Naive thymus-derived CD8-positive, alpha-beta T cell (primary cell): ENCODE results near the gene PLXNA4. TPM values are rescaled to one million over a fixed set of nuclear protein-coding genes. Genes with fewer than 3 reads are reported as not detected.
A peak's percentile ranks its signal among the peaks of the same experiment; 100 is the strongest.

Source experiments
- ATAC-seq, 2 donors: fragments of 150-1000 bp; cut with Tn5 transposase in 1 of 2; sonication (Bioruptor Pico), chemical (Tn5 transposase) in 1 of 2; 1 replicate in 1 of 2; 2 replicates in 1 of 2; pipeline ENCODE4 v1.10.0; 2021; ENCODE audit warnings: mild to moderate bottlenecking in 2 of 2, moderate library complexity in 2 of 2
- POLR2A ChIA-PET: fragments of 350-600 bp; sonication (Branson Sonifier 250); formaldehyde crosslinking; loops from one replicate; lab custom pipeline; 2021; ENCODE audit warnings: antibody characterized with exemption; lab: Charles Lee
- DNase-seq, 10 donors: peaks; one replicate each; pipeline versions ENCODE4 v3.0.0 to v3.0.0-alpha.2; 2020 to 2022
- H3K27ac Mint-ChIP-seq, 10 donors: one replicate each; pipeline ENCODE4 v1.8.0; 2020 to 2022; ENCODE audit warnings: mild to moderate bottlenecking in 10 of 10, mixed read lengths in 10 of 10, moderate library complexity in 4 of 10, inconsistent platforms in 1 of 10
- H3K27me3 Mint-ChIP-seq, 5 donors: one replicate each; pipeline ENCODE4 v1.8.0; 2021 to 2022; ENCODE audit warnings: mixed read lengths in 5 of 5
- H3K36me3 Mint-ChIP-seq, 3 donors: one replicate each; pipeline ENCODE4 v1.8.0; 2020 to 2022; ENCODE audit warnings: mixed read lengths in 3 of 3, mild to moderate bottlenecking in 2 of 3, inconsistent platforms in 1 of 3
- H3K4me1 Mint-ChIP-seq, 4 donors: one replicate each; pipeline ENCODE4 v1.8.0; 2021 to 2022; ENCODE audit warnings: mixed read lengths in 4 of 4
- H3K4me3 Mint-ChIP-seq, 10 donors: one replicate each; pipeline ENCODE4 v1.8.0; 2020 to 2022; ENCODE audit warnings: mild to moderate bottlenecking in 10 of 10, mixed read lengths in 10 of 10, moderate library complexity in 6 of 10, inconsistent platforms in 1 of 10
- H3K9me3 Mint-ChIP-seq, 9 donors: one replicate each; pipeline ENCODE4 v1.8.0; 2020 to 2022; ENCODE audit warnings: mixed read lengths in 9 of 9, mild to moderate bottlenecking in 3 of 9, inconsistent platforms in 1 of 9, moderate library complexity in 1 of 9
- polyA plus RNA-seq, 3 donors: library from polyadenylated mRNA; unstranded; fragments of 300-500 nt; fragmentation: Illumina TruSeq; gene quantifications; one replicate each; pipeline ENCODE4 v1.2.3, GENCODE V29; 2021
- total RNA-seq, 8 experiments: library from RNA in 2 of 8; stranded (reverse) in 2 of 8; gene quantifications; one replicate each; pipeline ENCODE4 v1.2.3 and lab custom pipeline; 2021 to 2026

The PLXNA4 gene
- total and polyA plus RNA-seq, 5 experiments from 2014 or later = 0.05 to 1.2 (median 0.27) TPM

DNA sequence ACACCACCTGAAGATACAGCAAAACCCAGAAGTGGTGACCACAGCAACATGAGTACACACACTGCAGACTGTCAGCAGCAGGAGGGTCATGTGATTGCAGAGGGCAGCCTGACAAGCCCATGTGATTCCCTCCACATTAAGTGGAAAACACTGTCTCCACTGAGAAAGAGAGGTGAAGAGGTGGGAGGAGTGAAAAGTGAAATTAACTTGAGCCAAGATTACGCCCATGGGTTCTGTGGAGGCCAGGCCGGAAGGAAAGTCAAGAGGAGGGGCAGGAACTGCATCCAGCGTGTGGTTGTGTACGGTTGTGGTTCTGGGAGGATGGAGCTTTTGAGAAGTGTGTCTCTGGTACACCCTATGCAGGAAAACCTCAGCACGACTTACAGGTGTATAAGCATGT, 138.5 kb downstream of the PLXNA4 start:
- Mint-ChIP-seq H3K9me3 (peaks cover 0 to 7% (median 0%) of the 10 kb centered on the region in 9 donors), H3K27ac (peak overlapping the region in 9 of 10 donors; percentile 14 to 93 (median 83)), H3K27me3 (no peaks in the 10 kb centered on the region), H3K4me3 (peak overlapping the region; percentile 34 to 80 (median 70)), H3K36me3 (no peaks in the 10 kb centered on the region), H3K4me1 (peaks cover 46 to 89% (median 83%) of the 10 kb centered on the region in 4 donors)
- POLR2A ChIA-PET = interaction anchor here (0.7 to 3.0 kb wide), 3 partner anchors 8 to 15 kb away, joined by 3 to 15 read pairs (median 5); no protein-coding TSS in a partner anchor
- DNase-seq = peak in 4 of 10 donors; percentile 32 to 62 (median 46)
- ATAC-seq = peak; percentile 61 to 79

DNA sequence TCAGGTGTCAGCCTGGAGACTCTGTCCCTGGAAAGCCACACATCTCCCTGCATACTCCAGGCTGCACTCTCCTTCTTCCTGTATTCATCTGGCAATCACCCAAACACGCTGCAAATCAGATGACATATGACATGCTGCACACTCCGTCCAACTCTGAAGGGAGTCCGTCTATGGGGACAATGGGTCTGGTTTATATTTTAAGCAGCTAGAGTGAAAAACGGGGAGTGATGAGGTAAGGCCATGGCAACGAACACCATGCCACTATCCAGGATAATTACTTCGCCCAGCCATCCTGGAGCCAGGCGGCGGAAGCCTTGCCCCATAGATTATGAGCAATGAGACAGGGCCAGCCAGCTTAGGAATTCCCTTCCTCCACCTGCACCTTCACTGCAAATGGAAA, 140.1 kb downstream of the PLXNA4 start:
- POLR2A ChIA-PET = no interaction called here
- ATAC-seq = no peak
- peak overlapping the region in 8 of 10 donors; percentile 28 to 90 (median 68) for H3K4me3 Mint-ChIP-seq
- peaks cover 0 to 7% (median 0%) of the 10 kb centered on the region in 9 donors for H3K9me3 Mint-ChIP-seq
- H3K27ac Mint-ChIP-seq = peak overlapping the region in 9 of 10 donors; percentile 76 to 96 (median 88)
- no peak for DNase-seq
- no peaks in the 10 kb centered on the region for H3K36me3 Mint-ChIP-seq
- H3K4me1 Mint-ChIP-seq = peaks cover 52 to 94% (median 94%) of the 10 kb centered on the region in 4 donors
- H3K27me3 Mint-ChIP-seq = no peaks in the 10 kb centered on the region

DNA sequence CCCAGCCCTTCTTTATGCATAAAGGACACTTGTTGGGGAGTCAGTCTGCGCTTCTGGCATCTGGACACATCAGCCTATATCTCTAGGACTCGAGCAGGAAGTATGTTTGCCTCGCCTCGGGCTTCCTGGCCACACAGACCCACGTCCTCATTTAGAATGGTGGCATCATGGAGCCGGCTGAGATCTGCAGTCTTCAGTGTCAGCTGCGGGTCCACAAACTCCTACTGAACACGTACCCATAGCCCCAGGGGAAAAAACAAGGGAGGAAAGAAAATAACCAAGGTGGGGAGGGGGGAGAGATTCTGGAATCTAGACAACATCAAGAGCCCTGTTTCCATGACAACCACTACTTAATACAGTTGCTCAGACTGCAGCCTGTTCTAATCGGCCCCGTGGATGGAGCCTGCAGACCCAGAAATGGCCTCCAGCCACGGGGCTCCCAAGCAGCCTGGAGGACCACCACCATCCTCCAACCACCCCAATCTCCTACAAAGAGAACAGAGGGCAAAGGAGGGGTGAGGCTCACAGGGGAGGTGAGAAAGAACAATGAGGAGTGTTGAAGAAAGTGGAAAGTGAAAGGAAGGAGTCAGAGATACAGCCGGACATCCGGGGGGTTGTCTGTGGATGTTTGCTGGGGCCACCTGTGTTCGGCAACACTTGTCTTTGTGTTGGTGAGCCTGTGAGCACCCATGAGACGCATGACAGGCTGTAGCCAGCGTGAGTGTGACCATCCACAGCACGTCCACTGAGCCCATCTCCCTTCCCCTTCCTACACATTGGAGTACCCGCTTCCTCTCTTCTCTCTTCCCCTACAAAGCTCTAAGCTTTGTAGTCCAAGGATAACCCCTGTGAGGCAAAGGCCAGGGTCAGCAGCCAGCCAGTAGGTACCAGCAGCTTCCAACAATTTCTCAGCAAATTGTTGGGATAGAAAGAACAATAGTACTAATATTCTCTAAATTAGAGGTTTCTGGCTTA, 141.0 kb downstream of the PLXNA4 start:
- H3K4me3 Mint-ChIP-seq = peak overlapping the region; percentile 53 to 90 (median 72)
- peak overlapping the region; percentile 81 to 96 (median 90) for H3K27ac Mint-ChIP-seq
- H3K9me3 Mint-ChIP-seq = peaks cover 0 to 7% (median 0%) of the 10 kb centered on the region in 9 donors
- peaks cover 57 to 99% (median 98%) of the 10 kb centered on the region in 4 donors for H3K4me1 Mint-ChIP-seq
- DNase-seq = peak in 2 of 10 donors; percentile 35 to 39
- H3K27me3 Mint-ChIP-seq = no peaks in the 10 kb centered on the region
- POLR2A ChIA-PET = interaction anchor here (0.8 kb wide), 1 partner anchor 41 kb away, joined by 3 read pairs; no protein-coding TSS in a partner anchor
- H3K36me3 Mint-ChIP-seq = no peaks in the 10 kb centered on the region
- ATAC-seq = peak in 1 of 2 donors; percentile 25

DNA sequence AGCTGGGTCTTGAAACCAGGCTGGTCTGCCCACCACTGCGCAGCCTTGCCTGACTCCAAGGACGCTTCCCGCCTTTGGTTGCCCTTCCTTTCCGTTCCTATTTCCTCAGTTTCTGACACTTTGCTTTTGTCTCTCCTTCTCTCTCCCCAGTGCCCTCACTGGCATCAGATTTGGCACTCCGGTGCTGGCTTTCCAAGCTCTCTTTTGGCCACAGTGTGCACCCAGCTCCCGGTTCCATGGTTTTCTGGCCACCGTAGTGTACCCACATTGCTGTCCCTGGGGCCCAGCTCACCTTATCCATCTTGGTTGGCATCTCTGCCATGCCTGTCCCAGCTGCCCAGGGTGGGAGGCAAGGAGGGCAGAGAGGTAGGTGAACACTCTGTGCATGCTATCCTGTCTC, 142.2 kb downstream of the PLXNA4 start:
- Mint-ChIP-seq H3K4me1 (peaks cover 59 to 98% (median 95%) of the 10 kb centered on the region in 4 donors), H3K36me3 (no peaks in the 10 kb centered on the region), H3K27me3 (no peaks in the 10 kb centered on the region), H3K4me3 (peak overlapping the region in 9 of 10 donors; percentile 32 to 90 (median 69)), H3K27ac (peak overlapping the region in 9 of 10 donors; percentile 81 to 96 (median 89)), H3K9me3 (peaks cover 0 to 7% (median 0%) of the 10 kb centered on the region in 9 donors)
- DNase-seq = no peak
- no peak for ATAC-seq
- POLR2A ChIA-PET = no interaction called here

DNA sequence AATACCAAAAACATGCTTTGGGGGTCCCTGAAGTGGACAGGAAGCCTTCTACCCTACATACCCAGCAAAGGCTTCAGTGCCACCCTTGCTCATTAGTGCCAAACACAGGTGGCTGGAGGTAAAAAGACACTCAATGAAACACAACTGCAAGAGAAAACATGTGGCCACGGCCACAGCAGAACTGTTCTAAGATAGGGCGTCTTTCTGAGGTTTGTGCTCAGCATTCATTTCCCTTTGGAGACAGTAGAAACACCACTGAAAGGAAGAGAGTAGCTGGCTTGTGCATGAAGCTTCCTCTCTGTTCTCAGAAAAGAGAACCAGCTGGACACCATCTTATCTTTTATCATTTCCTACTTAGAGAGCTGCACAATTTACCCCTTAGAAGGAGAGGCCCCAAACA, 143.0 kb downstream of the PLXNA4 start:
- DNase-seq (peak in 1 of 10 donors; percentile 34), ATAC-seq (no peak)
- Mint-ChIP-seq H3K27ac (peak overlapping the region; percentile 42 to 96 (median 83)), H3K4me1 (peaks cover 62 to 95% (median 91%) of the 10 kb centered on the region in 4 donors), H3K9me3 (peaks cover 0 to 7% (median 0%) of the 10 kb centered on the region in 9 donors), H3K36me3 (no peaks in the 10 kb centered on the region), H3K4me3 (peak overlapping the region in 8 of 10 donors; percentile 16 to 79 (median 64)), H3K27me3 (no peaks in the 10 kb centered on the region)
- POLR2A ChIA-PET = no interaction called here

DNA sequence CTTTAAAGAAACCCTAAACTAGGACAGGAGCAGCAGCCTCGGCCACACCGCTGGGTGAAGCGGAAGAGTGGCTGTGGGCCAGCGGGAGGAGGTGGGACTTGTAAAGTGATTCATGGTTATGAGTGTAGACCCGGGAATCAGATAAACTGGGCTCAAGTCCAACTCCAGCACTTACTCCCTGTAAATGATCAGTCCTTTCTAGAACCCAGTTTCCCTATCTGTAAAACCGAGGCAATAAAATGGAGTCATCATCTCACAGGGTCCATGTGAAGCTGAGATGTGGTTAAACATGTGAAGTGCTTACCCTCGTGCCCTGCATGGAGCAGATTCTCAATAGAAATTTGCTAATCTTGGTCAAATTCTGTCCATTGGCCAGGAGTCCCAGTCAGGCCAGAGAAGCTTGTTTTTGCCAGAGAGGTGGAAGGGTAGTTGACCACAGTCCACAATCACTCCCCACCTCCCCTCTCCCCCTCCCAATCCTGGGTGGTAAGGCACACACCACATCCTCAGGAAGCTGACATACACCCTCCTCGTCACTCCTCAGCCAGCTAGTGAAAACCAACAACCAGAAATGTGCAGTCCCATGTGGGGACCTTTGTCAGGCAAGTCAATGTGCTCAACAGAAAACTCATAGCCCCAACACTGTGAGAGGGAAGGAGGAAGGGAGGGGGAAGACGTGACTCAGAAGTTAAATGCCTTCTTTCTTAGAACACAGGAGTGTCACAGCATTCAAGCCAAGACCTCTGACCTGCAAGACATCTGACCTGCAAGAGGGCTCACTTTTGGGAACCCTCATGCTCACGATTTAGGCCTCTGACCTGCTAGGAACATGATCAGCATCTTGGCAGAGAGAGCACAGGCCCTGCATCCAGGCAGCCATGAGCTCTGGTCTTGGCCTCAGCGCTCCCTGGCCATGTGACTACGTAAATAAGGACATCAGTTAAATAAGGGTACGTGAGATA, 145.1 kb downstream of the PLXNA4 start:
- DNase-seq (peak in 8 of 10 donors; percentile 16 to 78 (median 57)), ATAC-seq (peak; percentile 73 to 89)
- peaks cover 0 to 7% (median 0%) of the 10 kb centered on the region in 9 donors for H3K9me3 Mint-ChIP-seq
- POLR2A ChIA-PET = interaction anchor here (0.9 to 1.4 kb wide), 4 partner anchors 18 to 36 kb away, joined by 3 to 4 read pairs (median 4); no protein-coding TSS in a partner anchor
- H3K36me3 Mint-ChIP-seq = no peaks in the 10 kb centered on the region
- H3K27me3 Mint-ChIP-seq = no peaks in the 10 kb centered on the region
- H3K4me3 Mint-ChIP-seq = peak overlapping the region; percentile 0 to 72 (median 42)
- peaks cover 54 to 87% (median 78%) of the 10 kb centered on the region in 4 donors for H3K4me1 Mint-ChIP-seq
- H3K27ac Mint-ChIP-seq = peak overlapping the region; percentile 51 to 92 (median 82)

DNA sequence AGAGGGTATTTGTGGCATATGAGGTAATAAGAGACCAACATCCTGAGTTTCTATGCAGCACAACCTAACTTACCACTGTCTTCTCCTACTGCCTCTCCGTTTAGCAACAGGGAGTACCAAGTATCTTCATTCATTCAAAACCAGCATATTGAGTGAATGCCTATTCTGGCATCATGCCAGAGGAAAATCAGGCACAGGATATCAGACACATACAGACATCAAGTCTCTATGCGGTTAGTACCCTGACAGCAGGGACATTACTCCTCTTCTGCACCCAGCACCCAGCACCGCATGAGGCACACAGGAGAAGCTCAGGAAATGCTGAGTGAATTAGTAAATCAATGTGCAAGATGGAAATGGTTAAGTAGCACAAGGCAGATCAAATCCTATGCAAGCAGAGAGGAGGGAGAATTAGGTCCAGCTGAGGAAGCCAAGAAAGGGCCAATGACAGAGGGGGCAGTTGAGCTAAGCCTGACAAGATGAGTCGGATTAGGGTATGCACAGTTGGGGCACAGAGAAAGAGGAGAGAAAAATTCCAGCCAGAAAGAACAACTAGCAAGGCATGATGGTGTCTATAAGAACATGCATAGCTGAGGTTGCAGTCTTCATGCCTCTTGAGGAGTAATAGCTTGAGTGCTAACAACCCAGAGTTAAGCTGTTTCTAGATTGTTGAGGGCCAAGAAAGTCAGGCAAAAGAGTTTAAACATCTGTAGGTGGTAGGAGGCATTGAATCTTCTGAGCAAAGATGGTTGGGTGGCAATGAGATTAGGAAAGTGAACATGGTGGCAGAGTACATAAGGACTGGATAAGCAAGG, 146.0 kb downstream of the PLXNA4 start:
- Mint-ChIP-seq H3K36me3 (no peaks in the 10 kb centered on the region), H3K27me3 (no peaks in the 10 kb centered on the region), H3K4me1 (peaks cover 54 to 87% (median 78%) of the 10 kb centered on the region in 4 donors), H3K4me3 (peak overlapping the region in 8 of 10 donors; percentile 1 to 72 (median 42)), H3K9me3 (peaks cover 0 to 7% (median 0%) of the 10 kb centered on the region in 9 donors), H3K27ac (peak overlapping the region; percentile 51 to 92 (median 82))
- no peak for DNase-seq
- POLR2A ChIA-PET = no interaction called here
- no peak for ATAC-seq

DNA sequence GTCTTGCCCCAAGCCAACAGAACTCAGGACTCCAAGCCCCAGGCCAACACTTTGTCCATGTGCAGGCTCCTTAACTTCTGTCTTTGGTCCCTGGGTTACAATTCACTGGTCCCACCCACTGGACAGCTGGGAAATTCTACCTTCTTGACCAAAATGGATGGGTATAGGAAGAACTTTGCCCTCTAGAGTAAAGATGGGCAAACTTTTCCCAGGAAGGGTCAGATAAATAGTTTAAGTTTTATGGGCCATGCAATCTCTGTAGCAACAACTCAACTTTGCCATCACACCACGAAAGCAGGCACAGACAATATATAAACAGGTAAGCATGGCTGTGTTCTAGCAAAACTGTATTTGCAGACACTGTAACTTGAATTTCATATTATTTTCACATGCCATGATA, 147.1 kb downstream of the PLXNA4 start:
- H3K27ac Mint-ChIP-seq = peak overlapping the region; percentile 6 to 90 (median 57)
- no peak for ATAC-seq
- no peak overlapping the region for H3K4me3 Mint-ChIP-seq
- DNase-seq = no peak
- POLR2A ChIA-PET = no interaction called here
- H3K9me3 Mint-ChIP-seq = peaks cover 0 to 4% (median 0%) of the 10 kb centered on the region in 9 donors
- no peaks in the 10 kb centered on the region for H3K27me3 Mint-ChIP-seq
- H3K36me3 Mint-ChIP-seq = no peaks in the 10 kb centered on the region
- H3K4me1 Mint-ChIP-seq = peaks cover 45 to 78% (median 70%) of the 10 kb centered on the region in 4 donors

DNA sequence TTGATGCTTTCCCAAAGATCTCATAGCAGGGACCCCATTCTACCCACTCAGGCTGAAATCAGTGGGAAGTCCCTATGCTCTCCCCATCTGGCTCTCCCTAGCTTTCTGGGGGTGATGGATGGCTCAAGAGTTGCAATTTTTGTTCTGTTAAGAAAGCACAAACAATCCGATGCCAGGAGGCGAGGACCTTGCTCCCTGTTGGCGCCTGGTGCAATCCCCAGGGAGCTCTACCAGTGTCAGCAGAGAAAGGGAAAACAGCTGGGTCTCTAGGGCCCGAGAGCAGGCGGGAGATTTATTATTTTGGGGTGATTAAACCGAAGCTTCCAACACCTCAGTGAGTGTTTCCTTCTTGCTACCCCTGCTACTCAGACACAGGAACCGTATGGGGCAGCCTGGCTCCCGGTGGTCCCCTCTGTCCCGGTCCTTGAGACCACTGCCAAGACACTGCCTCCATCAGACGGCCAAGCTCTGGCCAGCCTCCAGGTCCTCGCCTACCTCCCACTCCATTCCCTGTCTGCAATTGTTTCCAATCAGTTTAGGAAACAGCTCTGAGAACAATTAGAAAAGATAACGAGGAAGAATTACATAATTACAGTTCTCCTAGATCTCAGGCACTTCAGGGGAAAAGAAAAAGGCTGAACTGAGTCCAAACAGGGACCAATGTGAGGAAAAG, 147.9 kb downstream of the PLXNA4 start:
- no peaks in the 10 kb centered on the region for H3K9me3 Mint-ChIP-seq
- peaks cover 41 to 70% (median 63%) of the 10 kb centered on the region in 4 donors for H3K4me1 Mint-ChIP-seq
- H3K36me3 Mint-ChIP-seq = no peaks in the 10 kb centered on the region
- H3K4me3 Mint-ChIP-seq = peak overlapping the region in 1 of 10 donors; percentile 9
- H3K27ac Mint-ChIP-seq = peak overlapping the region; percentile 6 to 88 (median 57)
- DNase-seq = no peak
- ATAC-seq = no peak
- POLR2A ChIA-PET = interaction anchor here (0.6 kb wide), 1 partner anchor 107 kb away, joined by 4 read pairs; no protein-coding TSS in a partner anchor
- H3K27me3 Mint-ChIP-seq = no peaks in the 10 kb centered on the region

DNA sequence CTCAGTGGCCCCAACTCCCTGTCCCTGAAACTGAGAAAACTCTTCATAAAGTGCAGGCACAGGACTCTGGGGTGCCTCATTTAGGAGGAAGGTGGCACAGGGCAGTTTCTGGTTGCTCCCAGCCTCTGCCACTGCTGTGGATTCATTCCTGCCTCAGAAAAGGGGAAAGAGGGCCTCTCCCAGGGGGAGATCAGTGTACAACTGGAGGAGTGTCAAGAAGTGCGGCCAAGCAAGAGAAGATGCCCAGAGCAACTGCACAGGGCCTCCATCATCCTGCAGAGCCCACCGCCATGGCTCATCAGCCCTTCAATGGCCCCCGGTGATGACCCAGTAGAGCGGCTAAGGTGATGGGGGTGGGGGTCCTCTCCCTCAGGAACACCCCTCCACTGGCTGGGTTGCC, 150.3 kb downstream of the PLXNA4 start:
- Mint-ChIP-seq H3K4me3 (no peak overlapping the region), H3K36me3 (peaks cover 0 to 5% (median 1%) of the 10 kb centered on the region in 3 donors), H3K4me1 (peaks cover 26 to 46% (median 39%) of the 10 kb centered on the region in 4 donors), H3K9me3 (peaks cover 1 to 8% (median 4%) of the 10 kb centered on the region in 9 donors), H3K27me3 (no peaks in the 10 kb centered on the region), H3K27ac (peak overlapping the region in 8 of 10 donors; percentile 19 to 94 (median 78))
- ATAC-seq (no peak), DNase-seq (no peak)
- POLR2A ChIA-PET = no interaction called here
